ENCODE data around the gene EYA2.

EYA2 gene

DNA sequence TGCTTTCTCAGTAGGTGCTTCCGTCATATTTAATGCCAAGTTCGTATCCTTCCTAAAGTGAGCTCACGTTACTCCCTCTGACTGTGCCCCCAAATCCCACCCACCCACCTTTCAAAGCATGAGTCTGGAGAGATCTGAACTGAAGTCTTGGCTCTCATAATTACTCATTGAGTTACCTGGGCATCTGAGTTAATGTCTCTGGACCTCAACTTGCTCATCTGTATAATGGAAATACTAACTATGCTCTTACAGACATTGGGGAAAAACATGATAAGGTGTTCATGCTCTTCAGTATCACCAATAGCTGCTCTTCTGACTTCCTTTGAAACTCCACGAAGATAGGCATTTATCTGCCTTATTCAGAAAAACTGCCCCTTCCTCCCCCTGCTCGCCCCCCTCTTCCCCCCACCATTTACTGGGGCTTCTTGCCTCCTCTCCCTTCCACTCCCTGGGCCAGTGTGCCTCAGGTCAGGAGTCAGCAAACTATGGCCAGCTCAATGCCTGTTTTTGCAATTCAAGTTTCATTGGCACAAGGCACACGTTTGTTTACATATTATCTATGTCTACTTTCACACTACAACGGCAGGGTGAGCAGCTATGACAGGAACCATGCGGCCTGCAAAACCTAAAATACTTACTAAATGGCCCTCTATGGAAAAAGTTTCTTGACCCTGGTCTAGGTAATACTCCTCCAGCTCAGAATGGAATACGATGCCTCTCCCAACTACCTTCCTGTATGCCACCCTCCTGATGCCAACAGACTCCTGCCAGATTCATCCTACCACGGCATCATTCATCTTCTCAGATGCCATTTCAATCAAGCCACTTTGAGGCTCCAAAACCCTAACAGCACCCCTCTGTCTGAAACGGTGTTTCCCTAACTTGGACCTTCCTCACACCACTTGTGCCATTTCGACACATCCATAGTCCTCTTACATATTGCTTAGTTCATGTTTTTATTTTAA is 323.1 kb downstream of the EYA2 start:
- DNase-seq (ENCODE audit: low read depth): no peak
- TF ChIP-seq, protein P1, sequence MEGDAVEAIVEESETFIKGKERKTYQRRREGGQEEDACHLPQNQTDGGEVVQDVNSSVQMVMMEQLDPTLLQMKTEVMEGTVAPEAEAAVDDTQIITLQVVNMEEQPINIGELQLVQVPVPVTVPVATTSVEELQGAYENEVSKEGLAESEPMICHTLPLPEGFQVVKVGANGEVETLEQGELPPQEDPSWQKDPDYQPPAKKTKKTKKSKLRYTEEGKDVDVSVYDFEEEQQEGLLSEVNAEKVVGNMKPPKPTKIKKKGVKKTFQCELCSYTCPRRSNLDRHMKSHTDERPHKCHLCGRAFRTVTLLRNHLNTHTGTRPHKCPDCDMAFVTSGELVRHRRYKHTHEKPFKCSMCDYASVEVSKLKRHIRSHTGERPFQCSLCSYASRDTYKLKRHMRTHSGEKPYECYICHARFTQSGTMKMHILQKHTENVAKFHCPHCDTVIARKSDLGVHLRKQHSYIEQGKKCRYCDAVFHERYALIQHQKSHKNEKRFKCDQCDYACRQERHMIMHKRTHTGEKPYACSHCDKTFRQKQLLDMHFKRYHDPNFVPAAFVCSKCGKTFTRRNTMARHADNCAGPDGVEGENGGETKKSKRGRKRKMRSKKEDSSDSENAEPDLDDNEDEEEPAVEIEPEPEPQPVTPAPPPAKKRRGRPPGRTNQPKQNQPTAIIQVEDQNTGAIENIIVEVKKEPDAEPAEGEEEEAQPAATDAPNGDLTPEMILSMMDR (conservative IDR thresholded peaks at IDR 0.05; ENCODE audit: low read depth, low read length): no peak
- no peak overlapping the region for H3K4me3 ChIP-seq (ENCODE audit: low read depth, low read length)

DNA sequence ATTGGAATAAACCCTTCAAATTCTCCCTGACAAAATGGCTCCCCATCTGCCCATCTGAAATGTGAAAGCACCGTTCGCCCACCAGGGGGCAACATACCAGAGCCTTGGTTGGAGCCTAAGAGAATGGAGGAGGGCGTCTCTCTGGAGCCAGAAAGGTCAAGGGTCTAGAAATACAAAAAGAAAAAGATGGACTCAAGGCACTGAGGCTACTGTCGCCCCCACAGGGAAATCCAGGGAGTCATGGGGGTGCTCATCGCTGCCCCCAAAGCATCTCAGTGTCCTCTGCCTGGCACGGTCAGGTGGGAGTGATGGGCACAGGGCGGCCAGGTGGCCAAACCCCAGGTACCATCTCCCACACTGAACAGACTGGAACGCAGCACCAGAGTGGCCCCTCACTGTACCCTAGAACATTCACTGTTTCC is 325.5 kb downstream of the EYA2 start:
- TF ChIP-seq, protein P1 (conservative IDR thresholded peaks at IDR 0.05; ENCODE audit: low read depth, low read length): peak; percentile 80
- no peak overlapping the region for H3K4me3 ChIP-seq (ENCODE audit: low read depth, low read length)
- peak; percentile 59 for DNase-seq (ENCODE audit: low read depth)

DNA sequence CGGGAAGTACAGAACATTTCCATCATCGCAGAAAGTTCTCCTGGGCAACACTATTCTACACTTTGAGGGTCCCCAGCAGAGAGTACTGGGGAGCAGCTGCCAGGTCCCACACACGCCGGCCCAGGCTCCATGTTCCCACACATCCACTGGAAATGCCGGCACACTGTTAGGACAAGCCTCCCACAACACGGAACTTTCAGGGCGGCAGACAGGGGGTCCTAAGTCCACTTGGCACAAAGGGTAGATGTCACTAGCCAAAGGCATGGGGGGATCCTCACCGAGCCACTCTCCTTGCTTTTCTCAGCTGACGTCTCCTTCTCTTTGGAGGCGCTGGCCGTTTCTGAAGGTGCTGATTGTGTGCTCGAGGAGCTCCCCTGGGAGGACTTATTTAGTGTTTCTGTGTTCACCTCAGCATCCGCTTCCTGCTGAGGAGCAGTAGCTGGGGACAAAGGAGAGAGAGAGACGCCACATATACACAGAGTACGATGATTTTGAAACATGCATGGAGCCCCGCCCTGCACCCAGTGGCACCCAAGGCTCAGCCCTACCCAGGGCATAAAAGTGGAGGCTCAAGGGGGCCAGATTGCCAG is 326.5 kb downstream of the EYA2 start:
- no peak for DNase-seq (ENCODE audit: low read depth)
- TF ChIP-seq, protein P1 (conservative IDR thresholded peaks at IDR 0.05; ENCODE audit: low read depth, low read length): no peak
- H3K4me3 ChIP-seq (ENCODE audit: low read depth, low read length): no peak overlapping the region

DNA sequence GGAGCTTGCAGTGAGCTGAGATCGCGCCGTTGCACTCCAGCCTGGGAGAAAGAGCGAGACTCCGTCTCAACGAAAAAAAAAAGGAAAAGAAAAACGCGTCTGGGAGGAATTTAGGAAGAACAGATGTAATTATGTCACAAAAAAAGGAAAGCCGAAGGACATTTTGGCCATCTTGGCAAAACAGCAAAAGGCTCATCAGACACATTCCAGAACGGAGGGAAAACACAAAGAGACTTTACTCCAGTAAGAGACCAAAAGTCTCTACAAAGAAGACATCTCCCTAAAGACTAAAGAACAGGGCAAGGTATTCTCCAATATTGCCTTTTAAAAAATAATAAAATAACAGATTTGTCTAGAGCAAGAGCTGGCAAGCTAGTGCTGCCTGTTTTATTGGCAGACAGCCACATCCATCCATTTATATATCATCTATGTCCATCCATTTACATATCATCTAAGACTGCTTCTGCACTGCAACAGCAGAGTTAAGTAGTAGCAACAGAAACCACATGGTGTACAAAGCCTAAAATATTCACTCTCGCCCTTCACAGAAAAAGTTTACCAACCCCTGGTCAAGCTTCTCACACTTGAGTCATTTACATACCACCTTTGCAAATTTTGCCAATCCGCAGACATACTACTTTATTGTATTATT is 328.0 kb downstream of the EYA2 start:
- no peak for DNase-seq (ENCODE audit: low read depth)
- TF ChIP-seq, protein P1 (conservative IDR thresholded peaks at IDR 0.05; ENCODE audit: low read depth, low read length): no peak
- H3K4me3 ChIP-seq (ENCODE audit: low read depth, low read length): no peak overlapping the region

DNA sequence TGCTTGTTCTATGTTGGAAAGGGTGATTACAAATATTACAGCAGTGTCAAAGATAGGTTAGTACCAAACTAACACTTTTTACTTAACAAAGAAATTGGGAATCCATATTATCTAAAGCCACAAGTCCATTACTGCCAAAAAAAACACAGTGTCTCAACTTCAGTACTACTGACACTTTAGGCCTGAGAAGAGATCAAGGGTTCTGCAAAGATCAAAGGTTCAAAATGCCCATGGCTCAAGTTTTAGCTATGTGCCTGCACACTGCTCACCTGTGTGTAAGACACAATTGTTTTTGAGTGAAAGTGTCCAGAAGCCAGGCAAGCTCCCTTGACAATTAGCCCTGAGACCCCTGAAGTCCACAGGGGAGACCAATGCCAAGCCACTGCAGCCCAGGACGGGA is 329.3 kb downstream of the EYA2 start:
- DNase-seq (ENCODE audit: low read depth): no peak
- TF ChIP-seq, protein P1 (conservative IDR thresholded peaks at IDR 0.05; ENCODE audit: low read depth, low read length): no peak
- no peak overlapping the region for H3K4me3 ChIP-seq (ENCODE audit: low read depth, low read length)

DNA sequence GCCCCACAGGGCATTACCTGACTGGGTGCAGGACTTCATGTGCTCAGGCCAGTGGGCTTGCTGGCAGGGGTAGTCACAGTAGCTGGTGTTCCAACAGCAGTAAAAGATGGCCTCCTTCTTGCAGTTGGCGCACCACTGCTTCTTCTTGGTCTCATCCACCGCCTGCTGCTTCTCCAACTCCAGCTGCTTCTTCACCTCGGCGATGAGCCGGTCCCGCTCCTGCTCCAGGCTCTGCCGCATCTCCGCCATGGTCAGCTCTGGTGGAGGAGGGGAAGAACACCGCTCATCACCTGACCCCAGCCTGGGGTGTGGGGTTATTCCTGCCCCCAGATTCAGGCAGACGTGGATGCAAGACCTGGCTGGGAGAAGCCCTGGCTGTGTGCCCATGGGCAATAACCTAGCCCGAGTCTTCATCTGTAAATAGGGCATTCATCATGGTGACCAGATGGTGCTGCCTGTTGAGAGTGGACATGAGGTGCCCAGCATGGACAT is 329.7 kb downstream of the EYA2 start:
- no peak overlapping the region for H3K4me3 ChIP-seq (ENCODE audit: low read depth, low read length)
- TF ChIP-seq, protein P1 (conservative IDR thresholded peaks at IDR 0.05; ENCODE audit: low read depth, low read length): no peak
- DNase-seq (ENCODE audit: low read depth): no peak
